Ishikawa (cell line): Measurements from ENCODE around the gene DSTYK.
A peak's percentile ranks its signal among the peaks of the same experiment; 100 is the strongest.

Experiments used
- CEBPB ChIP-seq: IDR thresholded peaks from 2 replicates; pipeline ENCODE4 v1.6.1; 2012
- CREB1 ChIP-seq: IDR thresholded peaks from 2 replicates; pipeline ENCODE4 v1.6.1; 2012; ENCODE audit warnings: low read depth
- EGR1 ChIP-seq: IDR thresholded peaks from 2 replicates; pipeline ENCODE4 v1.6.1; 2012
- EP300 ChIP-seq: IDR thresholded peaks from 2 replicates; pipeline ENCODE4 v1.6.1; 2012; ENCODE audit warnings: borderline replicate concordance
- FOXM1 ChIP-seq: IDR thresholded peaks from 2 replicates; pipeline ENCODE4 v1.6.1; 2012; ENCODE audit warnings: low read depth, borderline replicate concordance
- MAX ChIP-seq: IDR thresholded peaks from 2 replicates; pipeline ENCODE4 v1.6.1; 2012
- NFIC ChIP-seq: IDR thresholded peaks from 2 replicates; pipeline ENCODE4 v1.6.1; 2012
- RAD21 ChIP-seq: IDR thresholded peaks from 2 replicates; pipeline ENCODE4 v1.6.1; 2012; ENCODE audit warnings: low read depth
- TAF1 ChIP-seq: IDR thresholded peaks from 2 replicates; pipeline ENCODE4 v1.6.1; 2012; ENCODE audit warnings: low read depth, mild to moderate bottlenecking
- TEAD4 ChIP-seq: IDR thresholded peaks from 2 replicates; pipeline ENCODE4 v1.6.1; 2012
- USF1 ChIP-seq: IDR thresholded peaks from 2 replicates; pipeline ENCODE4 v1.6.1; 2012
- YY1 ChIP-seq: IDR thresholded peaks from 2 replicates; pipeline ENCODE4 v1.6.1; 2012; ENCODE audit warnings: low read depth
- ZBTB7A ChIP-seq: IDR thresholded peaks from 2 replicates; pipeline ENCODE4 v1.6.1; 2012; ENCODE audit warnings: low read depth
- TF ChIP-seq, protein P1 (sequence below): IDR thresholded peaks from 2 replicates; pipeline ENCODE4 v1.6.1; 2012; ENCODE audit warnings: low read depth, mild to moderate bottlenecking

DNA sequence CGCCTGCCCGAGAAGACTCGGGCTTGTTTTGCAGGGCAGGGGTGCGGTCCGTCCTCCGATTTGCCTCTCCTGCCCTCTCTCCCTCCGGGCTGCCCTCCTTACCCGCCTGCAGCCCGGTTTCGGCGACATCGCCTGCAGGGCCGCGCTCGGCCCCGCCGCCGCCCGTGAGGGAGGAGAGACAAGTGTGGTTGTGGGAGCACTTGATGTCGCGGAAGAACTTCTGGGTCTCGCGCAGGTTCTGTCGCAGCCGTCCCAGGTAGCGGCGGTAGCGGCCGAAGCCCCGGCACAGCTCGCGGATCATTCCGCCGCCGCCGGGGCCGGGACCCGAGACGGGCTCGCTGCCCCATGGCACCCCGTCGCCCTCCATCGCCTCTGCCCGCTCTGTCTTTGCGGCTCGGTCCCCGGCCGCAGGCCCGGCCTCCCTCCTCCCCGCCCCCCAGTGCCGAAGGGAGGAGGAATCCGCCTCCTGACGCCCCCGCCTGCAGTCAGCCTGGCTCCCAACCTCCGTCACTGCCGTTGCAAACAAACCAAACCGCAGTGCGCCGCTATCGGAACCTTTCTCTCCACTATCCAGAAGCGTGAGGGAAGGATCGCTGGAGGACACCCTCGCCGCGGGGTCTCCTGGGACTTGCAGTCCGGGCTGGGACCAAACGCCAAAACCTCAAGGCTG lies at the start of gene DSTYK:
- TF ChIP-seq ZBTB7A (peak; percentile 70; the same call in 1 of the 2 replicates), USF1 (peak; percentile 77), EGR1 (peak; percentile 96), NFIC (peak; percentile 40), CREB1 (0 out of 2 replicates have a peak, but pooled peaks have one; percentile 11), MAX (peak; percentile 86), CEBPB (no peak), YY1 (peak; percentile 79), TAF1 (peak; percentile 87), FOXM1 (no peak; the same call in 1 of the 2 replicates), TEAD4 (peak; percentile 29), RAD21 (peak; percentile 11; the same call in 1 of the 2 replicates), EP300 (peak; percentile 48)
- TF ChIP-seq, protein P1, sequence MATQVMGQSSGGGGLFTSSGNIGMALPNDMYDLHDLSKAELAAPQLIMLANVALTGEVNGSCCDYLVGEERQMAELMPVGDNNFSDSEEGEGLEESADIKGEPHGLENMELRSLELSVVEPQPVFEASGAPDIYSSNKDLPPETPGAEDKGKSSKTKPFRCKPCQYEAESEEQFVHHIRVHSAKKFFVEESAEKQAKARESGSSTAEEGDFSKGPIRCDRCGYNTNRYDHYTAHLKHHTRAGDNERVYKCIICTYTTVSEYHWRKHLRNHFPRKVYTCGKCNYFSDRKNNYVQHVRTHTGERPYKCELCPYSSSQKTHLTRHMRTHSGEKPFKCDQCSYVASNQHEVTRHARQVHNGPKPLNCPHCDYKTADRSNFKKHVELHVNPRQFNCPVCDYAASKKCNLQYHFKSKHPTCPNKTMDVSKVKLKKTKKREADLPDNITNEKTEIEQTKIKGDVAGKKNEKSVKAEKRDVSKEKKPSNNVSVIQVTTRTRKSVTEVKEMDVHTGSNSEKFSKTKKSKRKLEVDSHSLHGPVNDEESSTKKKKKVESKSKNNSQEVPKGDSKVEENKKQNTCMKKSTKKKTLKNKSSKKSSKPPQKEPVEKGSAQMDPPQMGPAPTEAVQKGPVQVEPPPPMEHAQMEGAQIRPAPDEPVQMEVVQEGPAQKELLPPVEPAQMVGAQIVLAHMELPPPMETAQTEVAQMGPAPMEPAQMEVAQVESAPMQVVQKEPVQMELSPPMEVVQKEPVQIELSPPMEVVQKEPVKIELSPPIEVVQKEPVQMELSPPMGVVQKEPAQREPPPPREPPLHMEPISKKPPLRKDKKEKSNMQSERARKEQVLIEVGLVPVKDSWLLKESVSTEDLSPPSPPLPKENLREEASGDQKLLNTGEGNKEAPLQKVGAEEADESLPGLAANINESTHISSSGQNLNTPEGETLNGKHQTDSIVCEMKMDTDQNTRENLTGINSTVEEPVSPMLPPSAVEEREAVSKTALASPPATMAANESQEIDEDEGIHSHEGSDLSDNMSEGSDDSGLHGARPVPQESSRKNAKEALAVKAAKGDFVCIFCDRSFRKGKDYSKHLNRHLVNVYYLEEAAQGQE = no peak
